Amygdala (tissue), 56 donors: ENCODE data around the gene PPP5C.
"Not testable (repeated sequence)": the region's sequence is repeated elsewhere in the genome, so short reads cannot be mapped to it uniquely, and the experiment has no call there.

Experiments
- DNase-seq, 56 donors: peaks; one replicate each; lab custom pipeline; 2025; lab: John Stamatoyannopoulos, UW

Gene PPP5C

GRCh38 chr19:46346821-46347571 is at the start of gene PPP5C:
Gene PPP5C, plus strand, starts transcription at chr19:46347087. Its CDS starts 10 bp downstream, at chr19:46347097.
- DNase-seq: peak in 55 of 56 donors; percentile 35 to 91 (median 76)

GRCh38 chr19:46297700-46298478 is 49.0 kb upstream of the PPP5C start:
- peak in 46 of 56 donors; percentile 7 to 80 (median 50) for DNase-seq

DNA sequence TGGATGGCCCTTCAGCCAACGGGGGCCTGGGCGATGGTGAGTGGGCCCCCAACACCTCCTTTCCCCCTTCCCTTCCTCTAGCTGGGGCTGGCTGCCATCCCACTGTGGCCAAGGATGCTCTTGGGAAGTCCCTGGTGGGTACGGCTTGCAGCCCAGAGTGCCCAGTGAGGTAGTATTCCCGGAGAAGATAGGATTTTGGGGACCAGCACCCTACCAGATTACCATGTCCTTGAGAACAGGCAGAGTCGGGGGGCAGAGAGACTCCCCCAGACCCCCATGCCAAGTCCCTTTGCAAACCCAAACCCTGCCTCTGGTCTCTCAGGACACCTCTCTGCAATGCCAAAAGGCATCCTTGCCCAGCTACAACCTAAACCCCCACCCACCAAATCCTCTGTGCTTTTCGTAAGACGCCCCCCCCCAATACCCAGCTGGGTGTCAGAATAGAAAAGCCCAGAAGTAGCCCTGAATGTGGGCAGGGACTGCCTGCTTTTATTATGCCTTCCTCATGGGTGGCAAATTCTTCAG is 48.3 kb upstream of the PPP5C start:
- peak in 11 of 56 donors; percentile 34 to 78 (median 47) for DNase-seq

DNA sequence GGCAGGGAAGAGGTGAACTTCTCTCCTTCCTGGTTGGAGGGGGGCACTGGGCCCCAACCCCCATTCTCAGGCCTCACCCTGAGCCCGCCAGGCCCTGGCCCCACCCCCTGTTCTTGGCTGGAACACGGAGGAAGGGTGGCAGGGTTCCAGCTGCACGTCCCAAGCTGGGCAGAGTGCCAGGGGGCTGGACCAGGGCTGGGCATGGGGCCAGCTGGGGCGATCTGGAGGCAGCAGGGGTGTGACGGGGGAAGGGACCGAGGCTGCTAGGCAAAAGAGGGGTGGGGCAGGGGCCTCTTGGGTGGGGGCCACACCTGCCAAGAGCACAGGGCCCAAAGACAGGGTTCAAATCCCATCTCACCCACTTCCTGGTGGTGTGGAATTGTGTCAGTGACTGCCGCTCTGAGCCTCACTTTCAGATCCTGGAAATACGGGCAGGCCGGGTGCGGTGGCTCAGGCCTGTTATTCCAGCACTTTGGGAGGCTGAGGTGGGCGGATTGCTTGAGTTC is 47.8 kb upstream of the PPP5C start:
- DNase-seq: peak; percentile 49 to 98 (median 89)

GRCh38 chr19:46299695-46300094 is 47.2 kb upstream of the PPP5C start:
- no peak for DNase-seq

DNA sequence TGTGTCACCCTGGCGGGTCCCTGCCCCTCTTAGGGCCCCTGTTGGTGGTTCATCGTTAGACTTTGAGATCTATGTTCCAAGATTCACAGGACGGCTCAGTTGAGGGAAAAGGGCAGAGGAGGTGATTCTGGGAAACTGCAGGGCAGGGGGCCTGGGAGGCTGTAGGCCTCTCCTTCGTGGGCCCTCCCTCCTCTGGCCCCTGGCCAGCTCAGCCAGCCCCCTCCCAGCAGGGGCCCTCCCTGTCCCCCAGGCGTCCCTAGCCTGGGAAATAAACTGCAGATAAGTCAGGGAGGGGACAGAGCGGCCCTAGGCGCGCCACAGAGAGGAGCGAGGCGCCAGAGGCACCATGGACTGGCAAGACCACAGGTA is 43.6 kb upstream of the PPP5C start:
- no peak for DNase-seq

DNA sequence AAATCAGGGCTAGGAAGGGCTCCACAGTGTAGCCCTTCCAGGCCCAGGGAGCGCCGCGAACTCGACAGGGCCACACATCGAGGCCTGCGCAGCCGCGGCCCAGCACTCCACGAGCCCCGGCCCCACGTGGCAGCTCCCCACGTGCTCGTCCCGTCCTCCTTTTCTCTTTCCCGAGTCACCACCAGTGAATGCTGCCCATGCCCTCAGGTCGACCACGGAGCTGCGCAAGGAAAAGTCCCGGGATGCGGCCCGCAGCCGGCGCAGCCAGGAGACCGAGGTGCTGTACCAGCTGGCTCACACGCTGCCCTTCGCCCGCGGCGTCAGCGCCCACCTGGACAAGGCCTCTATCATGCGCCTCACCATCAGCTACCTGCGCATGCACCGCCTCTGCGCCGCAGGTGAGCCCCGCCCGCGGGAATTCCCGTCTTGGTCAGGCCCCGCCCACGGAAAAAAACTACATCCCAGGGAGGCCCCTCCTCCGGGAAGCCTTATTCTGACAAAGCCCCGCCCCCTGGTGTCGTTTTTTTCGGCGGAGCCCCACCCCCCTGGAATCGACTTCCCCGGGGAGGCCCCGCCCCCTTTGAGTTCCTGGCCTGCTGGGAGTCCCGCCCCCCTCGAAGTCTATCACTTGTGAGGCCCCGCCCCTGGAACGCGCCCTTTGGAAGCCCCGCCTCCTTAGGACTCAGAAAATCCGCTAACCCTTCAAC is 43.0 kb upstream of the PPP5C start:
- DNase-seq: peak in 22 of 56 donors; percentile 4 to 62 (median 22)

DNA sequence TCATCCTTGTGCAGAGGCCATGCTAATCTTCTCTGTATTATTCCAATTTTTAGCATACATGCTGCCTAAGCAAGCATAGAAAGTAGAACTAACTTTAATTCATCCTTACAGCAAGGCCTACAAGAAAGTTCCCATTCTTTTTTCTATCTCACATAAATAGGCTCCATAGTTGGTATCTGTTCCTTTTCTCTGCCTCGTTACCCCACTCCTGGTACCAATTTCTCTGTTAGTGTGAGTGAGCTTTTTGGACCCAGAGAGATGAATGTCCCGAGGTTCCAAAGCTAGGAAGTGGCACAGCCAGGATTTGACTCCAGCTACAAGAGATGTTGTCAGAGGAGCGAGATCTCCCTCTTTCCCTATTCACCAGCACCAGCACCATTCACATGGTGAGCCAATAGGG is 40.4 kb upstream of the PPP5C start:
- DNase-seq: no peak

- DNase-seq: no peak
Measured at GRCh38 chr19:46308510-46308909, 38.4 kb upstream of the PPP5C start.

DNA sequence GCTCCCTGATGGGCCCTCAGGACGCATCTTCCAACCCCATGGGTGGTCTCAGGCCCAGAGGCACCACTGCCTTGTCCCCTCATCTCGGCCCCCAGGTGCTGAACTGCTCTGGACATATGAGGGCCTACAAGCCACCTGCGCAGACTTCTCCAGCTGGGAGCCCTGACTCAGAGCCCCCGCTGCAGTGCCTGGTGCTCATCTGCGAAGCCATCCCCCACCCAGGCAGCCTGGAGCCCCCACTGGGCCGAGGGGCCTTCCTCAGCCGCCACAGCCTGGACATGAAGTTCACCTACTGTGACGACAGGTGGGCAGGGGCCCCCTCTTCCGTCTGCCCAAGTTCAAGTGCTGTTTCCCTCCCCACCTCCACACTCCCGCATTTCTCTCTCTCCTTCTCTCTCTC is 37.8 kb upstream of the PPP5C start:
- DNase-seq: no peak

DNA sequence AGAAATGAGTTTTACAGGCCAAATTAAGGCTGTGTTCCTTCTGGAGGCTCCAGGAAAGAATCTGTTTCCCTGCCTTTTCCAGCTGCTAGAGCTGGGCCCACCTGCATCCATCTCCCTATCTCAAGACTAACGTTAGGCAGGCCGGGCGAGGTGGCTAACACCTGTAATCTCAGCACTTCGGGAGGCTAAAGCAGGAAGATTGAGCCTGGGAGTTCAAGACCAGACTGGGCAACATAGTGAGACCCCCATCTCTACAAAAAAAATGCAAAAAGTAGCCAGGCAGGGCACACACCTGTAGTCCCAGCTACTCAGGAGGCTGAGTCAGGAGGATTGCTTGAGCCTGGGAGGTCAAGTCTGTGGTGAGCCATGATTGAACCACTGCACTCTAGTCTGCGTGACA is 35.4 kb upstream of the PPP5C start:
- DNase-seq: no peak

DNA sequence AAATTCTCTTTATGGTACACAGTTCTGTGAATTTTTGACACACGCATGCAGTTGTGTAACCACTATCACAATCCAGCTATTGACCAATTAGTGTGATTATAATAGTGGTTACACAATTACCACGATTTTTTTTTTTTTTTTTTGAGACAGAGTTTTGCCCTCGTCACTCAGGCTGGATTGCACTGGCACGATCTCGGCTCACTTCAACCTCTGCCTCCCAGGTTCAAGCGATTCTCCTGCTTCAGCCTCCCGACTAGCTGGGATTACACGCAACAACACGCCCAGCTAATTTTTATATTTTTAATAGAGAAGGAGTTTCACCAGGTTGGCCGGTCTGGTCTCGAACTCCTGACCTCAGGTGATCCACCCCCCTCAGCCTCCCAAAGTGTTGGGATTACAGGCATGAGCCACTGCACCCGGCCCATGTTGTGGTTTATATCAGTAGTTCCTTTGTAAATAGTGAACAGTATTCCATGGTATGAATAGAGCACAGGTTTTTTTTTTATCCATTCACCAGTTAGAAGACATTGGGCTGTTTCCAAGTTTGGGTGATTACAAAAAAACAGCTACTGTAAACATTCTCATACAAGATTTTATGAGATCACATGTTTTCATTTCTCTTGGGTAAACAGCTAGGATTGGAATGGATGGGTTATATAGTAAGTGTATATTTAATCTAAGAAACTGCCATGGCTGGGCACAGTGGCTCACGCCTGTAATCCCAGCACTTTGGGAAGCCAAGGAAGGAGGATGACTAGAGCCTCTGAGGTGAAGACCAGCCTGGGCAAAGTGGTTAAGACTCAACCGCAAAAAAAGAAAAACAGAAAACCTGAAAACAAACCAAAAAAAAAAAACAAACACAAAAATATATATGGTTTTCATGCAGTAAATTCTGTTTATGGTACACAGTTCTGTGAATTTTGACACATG is 33.1 kb upstream of the PPP5C start:
- not testable (repeated sequence) for DNase-seq

DNA sequence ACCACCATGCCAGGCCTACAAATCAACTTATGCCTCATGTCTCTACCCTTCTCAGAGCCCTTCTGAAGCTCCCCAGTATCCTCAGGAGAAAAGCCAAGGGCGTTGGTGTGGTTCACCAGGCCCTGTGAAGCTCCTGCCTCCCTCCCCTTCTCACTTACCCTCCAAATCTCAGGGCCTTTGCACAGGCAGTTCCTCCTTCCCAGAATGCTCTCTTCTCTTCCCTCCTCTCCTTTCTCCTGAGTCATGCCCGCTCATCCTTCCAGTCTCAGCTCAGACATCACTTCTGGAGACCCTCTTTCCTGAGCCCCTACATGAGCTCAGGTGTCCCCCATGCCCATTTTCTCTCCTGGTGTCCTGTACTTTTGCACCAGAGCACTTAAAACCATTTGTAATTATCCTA is 29.5 kb upstream of the PPP5C start:
- DNase-seq: no peak

- DNase-seq: peak in 16 of 56 donors; percentile 0 to 37 (median 8)
Measured at GRCh38 chr19:46319613-46320012, 27.3 kb upstream of the PPP5C start.

DNA sequence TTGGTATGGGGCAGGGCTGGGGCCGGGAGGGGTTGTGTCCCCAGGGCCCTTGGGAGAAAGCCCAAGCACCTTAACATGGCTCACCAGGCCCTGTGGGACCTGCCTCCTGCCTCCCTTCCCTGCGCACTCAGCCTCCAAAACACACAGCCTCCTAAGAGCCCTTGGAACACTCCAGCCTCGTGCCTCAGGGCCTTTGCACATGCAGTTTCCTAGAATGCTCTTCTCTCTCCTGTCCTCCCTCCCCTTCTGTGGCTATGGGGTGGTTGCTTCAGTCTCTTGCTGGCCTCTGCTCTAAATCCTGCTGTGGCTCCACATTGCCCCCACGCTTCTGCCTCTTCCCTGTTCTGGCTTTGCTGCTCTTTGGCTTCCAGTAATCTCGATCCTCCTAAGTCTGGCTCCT is 26.3 kb upstream of the PPP5C start:
- DNase-seq: no peak

DNA sequence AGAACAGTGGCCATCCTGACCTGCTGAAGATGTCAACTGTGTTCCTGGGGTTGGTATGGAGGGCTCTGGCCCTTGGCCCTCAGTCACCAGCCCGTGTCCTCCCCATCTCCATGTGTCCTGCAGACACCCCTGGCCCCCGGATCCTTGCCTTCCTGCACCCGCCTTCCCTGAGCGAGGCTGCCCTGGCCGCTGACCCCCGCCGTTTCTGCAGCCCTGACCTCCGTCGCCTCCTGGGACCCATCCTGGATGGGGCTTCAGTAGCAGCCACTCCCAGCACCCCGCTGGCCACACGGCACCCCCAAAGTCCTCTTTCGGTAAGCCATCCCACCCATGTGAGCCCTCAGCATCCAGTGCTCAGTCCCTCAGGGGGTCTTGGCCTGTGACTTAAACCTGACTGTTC is 25.2 kb upstream of the PPP5C start:
- DNase-seq: no peak

DNA sequence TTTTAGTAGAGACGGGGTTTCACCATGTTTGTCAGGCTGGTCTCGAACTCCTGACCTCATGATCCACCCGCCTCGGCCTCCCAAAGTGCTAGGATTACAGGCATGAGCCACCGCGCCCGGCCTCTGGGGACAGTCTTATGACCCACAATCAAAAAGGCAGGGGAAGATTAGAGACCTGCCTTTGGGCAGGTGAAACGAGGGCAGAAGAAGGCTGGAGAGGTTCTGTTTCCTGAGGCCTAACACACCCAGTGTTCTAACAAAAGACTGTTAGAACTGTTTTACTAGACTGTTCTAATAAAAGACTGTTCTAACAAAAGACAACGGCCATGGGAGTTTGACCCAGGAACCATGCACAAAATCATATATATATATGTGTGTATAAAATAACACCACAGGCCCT is 23.7 kb upstream of the PPP5C start:
- not testable (repeated sequence) for DNase-seq

GRCh38 chr19:46324277-46324676 is 22.6 kb upstream of the PPP5C start:
- DNase-seq: no peak

DNA sequence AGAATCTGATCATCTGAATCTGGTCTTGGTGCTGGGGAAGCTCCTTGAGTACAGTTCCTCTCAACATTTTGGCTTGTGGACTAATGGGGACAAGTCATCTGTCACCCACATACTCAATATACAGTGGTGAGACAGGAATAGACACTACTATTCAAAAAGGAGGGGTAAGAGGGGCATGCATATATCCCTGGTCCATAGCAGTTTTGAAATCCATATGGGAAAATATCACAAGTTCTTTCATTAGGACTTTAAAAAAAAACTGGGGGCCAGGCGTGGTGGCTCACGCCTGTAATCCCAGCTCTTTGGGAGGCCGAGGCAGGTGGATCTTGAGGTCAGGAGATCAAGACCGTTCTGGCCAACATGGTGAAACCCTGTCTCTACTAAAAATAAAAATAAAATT is 20.3 kb upstream of the PPP5C start:
- DNase-seq: no peak

- DNase-seq: no peak
Measured at GRCh38 chr19:46328079-46328478, 18.8 kb upstream of the PPP5C start.
